Measurements from ENCODE around the gene BDH1.

DNA sequence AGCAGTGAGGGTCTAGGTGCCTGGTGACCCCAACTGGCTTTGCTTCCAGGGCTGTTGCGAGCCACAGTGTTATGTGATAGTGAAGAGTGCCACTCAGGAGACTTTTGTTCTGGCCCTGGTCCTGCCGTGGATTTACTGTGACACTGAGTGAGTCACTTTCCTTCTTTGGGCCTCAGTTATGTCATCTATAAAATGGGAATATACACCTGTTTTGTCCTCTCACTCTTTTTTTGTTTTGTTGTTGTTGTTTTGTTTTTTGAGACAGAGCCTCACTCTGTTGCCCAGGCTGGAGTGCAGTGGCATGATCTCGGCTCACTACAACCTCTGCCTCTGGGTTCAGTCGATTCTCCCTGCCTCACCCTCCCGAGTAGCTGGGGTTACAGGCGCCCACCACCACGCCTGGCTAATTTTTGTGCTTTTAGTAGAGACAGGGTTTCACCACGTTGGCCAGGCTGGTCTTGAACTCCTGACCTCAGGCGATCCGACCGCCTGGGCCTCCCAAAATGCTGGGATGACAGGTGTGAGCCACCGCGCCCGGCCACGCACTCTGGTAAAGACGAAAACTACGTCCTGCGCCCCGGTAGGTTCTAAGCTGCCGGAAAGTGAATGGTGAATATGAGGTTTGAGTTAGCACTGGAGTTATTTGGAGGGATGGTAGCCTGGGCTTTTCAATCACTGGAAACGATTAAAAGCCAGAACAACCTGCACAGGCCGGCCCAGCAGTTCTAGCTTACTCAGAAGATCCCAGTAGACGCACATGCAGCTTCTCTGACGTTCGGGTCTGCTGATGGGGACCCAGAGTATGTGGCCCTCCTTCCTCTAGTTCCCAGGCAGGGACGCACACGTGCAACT, 46.6 kb downstream of the BDH1 start:
- TF ChIP-seq, protein P1, sequence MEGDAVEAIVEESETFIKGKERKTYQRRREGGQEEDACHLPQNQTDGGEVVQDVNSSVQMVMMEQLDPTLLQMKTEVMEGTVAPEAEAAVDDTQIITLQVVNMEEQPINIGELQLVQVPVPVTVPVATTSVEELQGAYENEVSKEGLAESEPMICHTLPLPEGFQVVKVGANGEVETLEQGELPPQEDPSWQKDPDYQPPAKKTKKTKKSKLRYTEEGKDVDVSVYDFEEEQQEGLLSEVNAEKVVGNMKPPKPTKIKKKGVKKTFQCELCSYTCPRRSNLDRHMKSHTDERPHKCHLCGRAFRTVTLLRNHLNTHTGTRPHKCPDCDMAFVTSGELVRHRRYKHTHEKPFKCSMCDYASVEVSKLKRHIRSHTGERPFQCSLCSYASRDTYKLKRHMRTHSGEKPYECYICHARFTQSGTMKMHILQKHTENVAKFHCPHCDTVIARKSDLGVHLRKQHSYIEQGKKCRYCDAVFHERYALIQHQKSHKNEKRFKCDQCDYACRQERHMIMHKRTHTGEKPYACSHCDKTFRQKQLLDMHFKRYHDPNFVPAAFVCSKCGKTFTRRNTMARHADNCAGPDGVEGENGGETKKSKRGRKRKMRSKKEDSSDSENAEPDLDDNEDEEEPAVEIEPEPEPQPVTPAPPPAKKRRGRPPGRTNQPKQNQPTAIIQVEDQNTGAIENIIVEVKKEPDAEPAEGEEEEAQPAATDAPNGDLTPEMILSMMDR (IDR thresholded peaks at IDR 0.05) = no peak
- TF ChIP-seq POLR2A (IDR thresholded peaks at IDR 0.05) = no peak

All from testis (tissue), 2 donors.